GM12865 (cell line): ENCODE results near the gene RPRD1A.
A peak's percentile ranks its signal among the peaks of the same experiment; 100 is the strongest.

Source experiments
- DNase-seq: peaks from one replicate; pipeline ENCODE4 v3.0.0; 2010; ENCODE audit warnings: low read depth
- H3K4me3 ChIP-seq: 2 replicates; pipeline ENCODE4 v1.5.1; 2011; ENCODE audit warnings: mild to moderate bottlenecking, low read depth, low read length, control low read depth
- CTCF ChIP-seq: IDR thresholded peaks from 2 replicates; pipeline ENCODE4 v1.5.1; 2011; ENCODE audit warnings: low read length, control low read depth, low read depth, inconsistent platforms; ENCODE audit not compliant: insufficient read depth; ENCODE audit errors: missing control alignments

RPRD1A gene

GRCh38 chr18:36020174-36020711 is 47.1 kb downstream of the RPRD1A start:
- DNase-seq = no peak
- TF ChIP-seq CTCF = no peak
- no peak overlapping the region for H3K4me3 ChIP-seq

- TF ChIP-seq CTCF = no peak
- no peak overlapping the region for H3K4me3 ChIP-seq
- DNase-seq = no peak
Observed at GRCh38 chr18:36017232-36017631, 50.1 kb downstream of the RPRD1A start.

GRCh38 chr18:36015629-36016028 is 51.7 kb downstream of the RPRD1A start:
- DNase-seq = peak; percentile 74
- no peak for TF ChIP-seq CTCF
- no peak overlapping the region for H3K4me3 ChIP-seq

- no peak for DNase-seq
- no peak for TF ChIP-seq CTCF
- H3K4me3 ChIP-seq = no peak overlapping the region
Observed at GRCh38 chr18:36012891-36013290, 54.5 kb downstream of the RPRD1A start.

GRCh38 chr18:36009214-36009613 is 58.1 kb downstream of the RPRD1A start:
- no peak for DNase-seq
- no peak for TF ChIP-seq CTCF
- H3K4me3 ChIP-seq = no peak overlapping the region

- no peak for DNase-seq
Observed at GRCh38 chr18:36006997-36007396, 60.4 kb downstream of the RPRD1A start.

More at GRCh38 chr18:36006997-36007396, 60.4 kb downstream of the RPRD1A start:
- no peak for TF ChIP-seq CTCF
- no peak overlapping the region for H3K4me3 ChIP-seq
